ENCODE results near the gene MRPL22. TPM values are rescaled to one million over a fixed set of nuclear protein-coding genes. Genes with fewer than 3 reads are reported as not detected.
"Not testable (repeated sequence)": the region's sequence is repeated elsewhere in the genome, so short reads cannot be mapped to it uniquely, and the experiment has no call there.

The MRPL22 gene
- total and polyA plus RNA-seq, 2 donors (not counting 1 experiment from before 2014, with no cell fraction given), result 17.8 to 42.6 TPM

- TF ChIP-seq CTCF (conservative IDR thresholded peaks at IDR 0.05 in 1 of 2, IDR thresholded peaks at IDR 0.05 in 1 of 2; ENCODE audit: low read depth in 1 of 2, low read length in 2 of 2) (no peak), EZH2 (IDR thresholded peaks at IDR 0.05; ENCODE audit: low read length, missing control alignments) (no peak)
- Histone ChIP-seq H3K4me2 (ENCODE audit: extremely low read depth, insufficient read depth, low read length) (no peak overlapping the region), H3K4me1 (ENCODE audit: control insufficient read depth, extremely low read depth, insufficient read depth, low read length) (no peaks in the 10 kb centered on the region), H3K36me3 (ENCODE audit: control insufficient read depth, insufficient read depth, low read length) (peaks cover 7% of the 10 kb centered on the region), H3K79me2 (ENCODE audit: control insufficient read depth, insufficient read depth, low read length) (no peaks in the 10 kb centered on the region), H3K9ac (ENCODE audit: insufficient read depth, low read length) (no peak overlapping the region), H3K9me3 (ENCODE audit: control insufficient read depth, insufficient read depth, low read depth, low read length) (no peaks in the 10 kb centered on the region), H2AFZ (ENCODE audit: low read length) (no peak overlapping the region), H3K4me3 (replicated peaks in 1 of 4; ENCODE audit: control extremely low read depth in 1 of 4, insufficient read depth in 1 of 4, low read depth in 3 of 4, low read length in 4 of 4) (no peak overlapping the region), H3K27me3 (ENCODE audit: control insufficient read depth, insufficient read depth, low read length) (no peaks in the 10 kb centered on the region), H4K20me1 (ENCODE audit: control insufficient read depth, extremely low read depth, insufficient read depth, low read length) (no peaks in the 10 kb centered on the region), H3K27ac (ENCODE audit: insufficient read depth, low read length) (no peak overlapping the region)
- DNase-seq (ENCODE audit: low read depth in 2 of 2), result no peak
Measured at GRCh38 chr5:154901913-154902312, 39.0 kb upstream of the MRPL22 start.

- H3K9ac ChIP-seq (ENCODE audit: insufficient read depth, low read length); H3K9me3 ChIP-seq (ENCODE audit: control insufficient read depth, insufficient read depth, low read depth, low read length); H3K27ac ChIP-seq (ENCODE audit: insufficient read depth, low read length); H3K4me2 ChIP-seq (ENCODE audit: extremely low read depth, insufficient read depth, low read length); H3K4me1 ChIP-seq (ENCODE audit: control insufficient read depth, extremely low read depth, insufficient read depth, low read length); H4K20me1 ChIP-seq (ENCODE audit: control insufficient read depth, extremely low read depth, insufficient read depth, low read length); H3K79me2 ChIP-seq (ENCODE audit: control insufficient read depth, insufficient read depth, low read length); H3K36me3 ChIP-seq (ENCODE audit: control insufficient read depth, insufficient read depth, low read length); H3K4me3 ChIP-seq (replicated peaks in 1 of 4; ENCODE audit: control extremely low read depth in 1 of 4, insufficient read depth in 1 of 4, low read depth in 3 of 4, low read length in 4 of 4); DNase-seq (ENCODE audit: low read depth in 2 of 2); H3K27me3 ChIP-seq (ENCODE audit: control insufficient read depth, insufficient read depth, low read length); H2AFZ ChIP-seq (ENCODE audit: low read length): not testable (repeated sequence)
Measured at GRCh38 chr5:154905601-154906000, 35.3 kb upstream of the MRPL22 start.

GRCh38 chr5:154916874-154917273 is 24.0 kb upstream of the MRPL22 start:
- Histone ChIP-seq H4K20me1 (ENCODE audit: control insufficient read depth, extremely low read depth, insufficient read depth, low read length) (no peaks in the 10 kb centered on the region), H3K27ac (ENCODE audit: insufficient read depth, low read length) (no peak overlapping the region), H3K4me3 (replicated peaks in 1 of 4; ENCODE audit: control extremely low read depth in 1 of 4, insufficient read depth in 1 of 4, low read depth in 3 of 4, low read length in 4 of 4) (no peak overlapping the region), H3K4me1 (ENCODE audit: control insufficient read depth, extremely low read depth, insufficient read depth, low read length) (no peaks in the 10 kb centered on the region), H3K79me2 (ENCODE audit: control insufficient read depth, insufficient read depth, low read length) (no peaks in the 10 kb centered on the region), H3K27me3 (ENCODE audit: control insufficient read depth, insufficient read depth, low read length) (no peaks in the 10 kb centered on the region), H3K4me2 (ENCODE audit: extremely low read depth, insufficient read depth, low read length) (no peak overlapping the region), H3K9me3 (ENCODE audit: control insufficient read depth, insufficient read depth, low read depth, low read length) (no peaks in the 10 kb centered on the region), H2AFZ (ENCODE audit: low read length) (no peak overlapping the region), H3K9ac (ENCODE audit: insufficient read depth, low read length) (no peak overlapping the region), H3K36me3 (ENCODE audit: control insufficient read depth, insufficient read depth, low read length) (no peaks in the 10 kb centered on the region)
- no peak for DNase-seq (ENCODE audit: low read depth in 2 of 2)
- no peak for TF ChIP-seq CTCF (conservative IDR thresholded peaks at IDR 0.05 in 1 of 2, IDR thresholded peaks at IDR 0.05 in 1 of 2; ENCODE audit: low read depth in 1 of 2, low read length in 2 of 2)
- no peak for TF ChIP-seq EZH2 (IDR thresholded peaks at IDR 0.05; ENCODE audit: low read length, missing control alignments)
